AG04450 (cell line): ENCODE results near the gene SGSH. TPM values are rescaled to one million over a fixed set of nuclear protein-coding genes. Genes with fewer than 3 reads are reported as not detected.
"Not testable (repeated sequence)": the region's sequence is repeated elsewhere in the genome, so short reads cannot be mapped to it uniquely, and the experiment has no call there.

ENCODE experiments used
- CTCF ChIA-PET: fragments of 300-600, 350-600 bp; formaldehyde crosslinking; extraction: SDS; loops from one replicate; lab custom pipeline; 2022; ENCODE audit warnings: antibody characterized with exemption, inconsistent platforms; lab: Charles Lee
- POLR2A ChIA-PET: fragments of 350-600 bp; formaldehyde crosslinking; extraction: SDS; loops from one replicate; lab custom pipeline; 2021; ENCODE audit warnings: antibody characterized with exemption, inconsistent platforms; lab: Yijun Ruan, JAX
- DNase-seq: peaks from one replicate; pipeline ENCODE4 v3.0.0-alpha.2; 2011; ENCODE audit warnings: low read depth, low spot score
- H3K27ac ChIP-seq: one replicate; pipeline ENCODE4 v1.5.1; 2012; ENCODE audit warnings: low read depth, low read length, control low read depth
- H3K27me3 ChIP-seq: one replicate; pipeline ENCODE4 v1.6.0; 2012; ENCODE audit warnings: low read length; ENCODE audit not compliant: control insufficient read depth, insufficient read depth
- H3K4me3 ChIP-seq: 2 replicates; pipeline ENCODE4 v1.5.1; 2011; ENCODE audit warnings: mild to moderate bottlenecking, low read depth, low read length, control low read depth
- H3K9me3 ChIP-seq: 2 replicates; pipeline ENCODE4 v1.5.1; 2012; ENCODE audit warnings: low read length; ENCODE audit not compliant: control insufficient read depth, insufficient read depth
- polyA plus RNA-seq: library from polyadenylated mRNA; depleted of rRNA; stranded (reverse); fragments of >200 nt; gene quantifications from 2 replicates; pipeline ENCODE4 v1.2.3, GENCODE V29; 2011
- TF ChIP-seq, protein P1 (sequence below): IDR thresholded peaks from 2 replicates; pipeline ENCODE4 v1.5.1; 2011; ENCODE audit warnings: low read depth, low read length, control low read depth, inconsistent platforms

Gene SGSH
- polyA plus RNA-seq, 1 experiment, result 39.9 TPM

- ChIA-PET POLR2A (interaction anchor here (0.7 kb wide), 1 partner anchor 19 kb away, joined by 11 read pairs; no protein-coding TSS in a partner anchor), CTCF (interaction anchor here (1.0 kb wide), 1 partner anchor 144 kb away, joined by 3 read pairs; the partner anchor contains the start of gene GAA)
- Histone ChIP-seq H3K27ac (no peak overlapping the region), H3K9me3 (no peaks in the 10 kb centered on the region), H3K27me3 (no peaks in the 10 kb centered on the region), H3K4me3 (no peak overlapping the region)
- no peak for DNase-seq
- TF ChIP-seq, protein P1, sequence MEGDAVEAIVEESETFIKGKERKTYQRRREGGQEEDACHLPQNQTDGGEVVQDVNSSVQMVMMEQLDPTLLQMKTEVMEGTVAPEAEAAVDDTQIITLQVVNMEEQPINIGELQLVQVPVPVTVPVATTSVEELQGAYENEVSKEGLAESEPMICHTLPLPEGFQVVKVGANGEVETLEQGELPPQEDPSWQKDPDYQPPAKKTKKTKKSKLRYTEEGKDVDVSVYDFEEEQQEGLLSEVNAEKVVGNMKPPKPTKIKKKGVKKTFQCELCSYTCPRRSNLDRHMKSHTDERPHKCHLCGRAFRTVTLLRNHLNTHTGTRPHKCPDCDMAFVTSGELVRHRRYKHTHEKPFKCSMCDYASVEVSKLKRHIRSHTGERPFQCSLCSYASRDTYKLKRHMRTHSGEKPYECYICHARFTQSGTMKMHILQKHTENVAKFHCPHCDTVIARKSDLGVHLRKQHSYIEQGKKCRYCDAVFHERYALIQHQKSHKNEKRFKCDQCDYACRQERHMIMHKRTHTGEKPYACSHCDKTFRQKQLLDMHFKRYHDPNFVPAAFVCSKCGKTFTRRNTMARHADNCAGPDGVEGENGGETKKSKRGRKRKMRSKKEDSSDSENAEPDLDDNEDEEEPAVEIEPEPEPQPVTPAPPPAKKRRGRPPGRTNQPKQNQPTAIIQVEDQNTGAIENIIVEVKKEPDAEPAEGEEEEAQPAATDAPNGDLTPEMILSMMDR, result no peak
Observed at GRCh38 chr17:80244871-80245509, 24.9 kb upstream of the SGSH start.

GRCh38 chr17:80244448-80244847 is 24.3 kb upstream of the SGSH start:
- DNase-seq, CTCF ChIA-PET, H3K27ac ChIP-seq, H3K9me3 ChIP-seq, H3K4me3 ChIP-seq, H3K27me3 ChIP-seq: not testable (repeated sequence)
- POLR2A ChIA-PET, result interaction anchor here (0.7 kb wide), 1 partner anchor 19 kb away, joined by 11 read pairs; no protein-coding TSS in a partner anchor

- ChIA-PET CTCF (no interaction called here), POLR2A (interaction anchor here (0.7 kb wide), 1 partner anchor 18 kb away, joined by 11 read pairs; no protein-coding TSS in a partner anchor)
- TF ChIP-seq, protein P1, result no peak
- Histone ChIP-seq H3K27me3 (no peaks in the 10 kb centered on the region), H3K4me3 (no peak overlapping the region), H3K9me3 (no peaks in the 10 kb centered on the region), H3K27ac (no peak overlapping the region)
- DNase-seq, result no peak
Observed at GRCh38 chr17:80243526-80244433, 23.6 kb upstream of the SGSH start.

DNA sequence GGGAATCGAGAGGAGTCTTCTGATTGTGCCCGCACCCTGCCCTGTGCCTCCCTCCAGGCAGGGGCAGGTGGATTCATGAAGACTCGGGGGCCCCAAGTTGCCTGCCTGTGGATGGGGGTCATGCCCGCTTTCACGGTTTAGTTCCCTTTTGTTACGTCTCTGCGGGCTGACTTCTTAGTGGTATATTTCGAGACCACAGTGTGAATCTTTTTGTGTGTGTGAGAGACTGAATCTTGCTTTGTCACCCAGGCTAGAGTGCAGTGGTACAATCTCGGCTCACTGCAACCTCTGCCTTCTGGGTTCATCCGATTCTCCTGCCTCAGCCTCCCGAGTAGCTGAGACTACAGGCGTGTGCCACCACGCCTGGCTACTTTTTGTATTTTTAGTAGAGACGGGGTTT is 22.4 kb upstream of the SGSH start:
- TF ChIP-seq, protein P1, result no peak
- ChIA-PET POLR2A (no interaction called here), CTCF (no interaction called here)
- no peak overlapping the region for H3K4me3 ChIP-seq
- no peak for DNase-seq
- no peaks in the 10 kb centered on the region for H3K9me3 ChIP-seq
- no peaks in the 10 kb centered on the region for H3K27me3 ChIP-seq
- H3K27ac ChIP-seq, result no peak overlapping the region

DNA sequence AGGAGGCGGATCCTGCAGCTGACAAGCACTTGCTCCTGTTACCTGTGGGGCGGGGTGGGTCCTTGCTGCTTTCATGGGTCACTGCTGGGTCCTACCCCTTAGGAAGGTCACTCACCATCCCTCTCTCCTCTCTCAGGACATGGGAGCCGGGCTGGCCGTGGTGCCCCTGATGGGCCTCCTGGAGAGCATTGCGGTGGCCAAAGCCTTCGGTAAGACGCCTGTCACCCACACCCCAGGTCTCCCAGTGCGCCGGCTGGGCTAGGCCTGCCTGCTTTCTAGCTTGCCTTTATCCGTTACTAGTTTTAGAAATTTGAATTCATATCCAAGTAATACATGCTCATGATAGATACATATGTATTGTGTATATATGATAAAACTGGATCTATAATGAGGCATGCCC is 17.3 kb upstream of the SGSH start:
- POLR2A ChIA-PET, result no interaction called here
- no peak for DNase-seq

More for the DNA sequence above, 17.3 kb upstream of the SGSH start:
- Histone ChIP-seq H3K27me3 (no peaks in the 10 kb centered on the region), H3K9me3 (peaks cover 16% of the 10 kb centered on the region), H3K27ac (no peak overlapping the region), H3K4me3 (no peak overlapping the region)
- TF ChIP-seq, protein P1, result no peak
- CTCF ChIA-PET, result no interaction called here
